ENCODE measurements around the gene AGTRAP. TPM values are rescaled to one million over a fixed set of nuclear protein-coding genes. Genes with fewer than 3 reads are reported as not detected.
A peak's percentile ranks its signal among the peaks of the same experiment; 100 is the strongest.

The AGTRAP gene
- total RNA-seq, 1 experiment from 2014 or later = 30.4 TPM

- Mint-ChIP-seq H3K27ac (ENCODE audit: unreplicated experiment) (no peak overlapping the region), H3K36me3 (ENCODE audit: insufficient read depth, unreplicated experiment) (peaks cover 11% of the 10 kb centered on the region), H3K4me3 (ENCODE audit: low read depth, unreplicated experiment) (no peak overlapping the region), H3K9me3 (ENCODE audit: low read depth, unreplicated experiment) (no peaks in the 10 kb centered on the region), H3K4me1 (ENCODE audit: low read depth, unreplicated experiment) (no peaks in the 10 kb centered on the region), H3K27me3 (ENCODE audit: unreplicated experiment) (peaks cover 3% of the 10 kb centered on the region)
- DNase-seq = no peak
- intact Hi-C loops (cut with micrococcal nuclease; ENCODE audit: unreplicated experiment) = no loop called here
- BruUV-seq (replicated peaks) = no TSS peak
- no peak for TF ChIP-seq CTCF (IDR thresholded peaks at IDR 0.05; ENCODE audit: unreplicated experiment)
- CTCF ChIA-PET = interaction anchor here (1.0 to 1.3 kb wide), 2 partner anchors 29 to 85 kb away, joined by 3 to 4 read pairs; partner anchors contain the start of gene FBXO6
These were observed 12.6 kb downstream of the AGTRAP start for GRCh38 chr1:11748294-11749202.

GRCh38 chr1:11749203-11749689, 13.3 kb downstream of the AGTRAP start:
- CTCF ChIA-PET = interaction anchor here (1.0 to 1.3 kb wide), 2 partner anchors 30 to 85 kb away, joined by 3 to 4 read pairs; partner anchors contain the start of gene FBXO6

GRCh38 chr1:11749996-11750395, 14.1 kb downstream of the AGTRAP start:
- no peak for DNase-seq
- Mint-ChIP-seq H3K27ac (ENCODE audit: unreplicated experiment) (no peak overlapping the region), H3K4me1 (ENCODE audit: low read depth, unreplicated experiment) (no peaks in the 10 kb centered on the region), H3K27me3 (ENCODE audit: unreplicated experiment) (peaks cover 17% of the 10 kb centered on the region), H3K9me3 (ENCODE audit: low read depth, unreplicated experiment) (no peaks in the 10 kb centered on the region), H3K36me3 (ENCODE audit: insufficient read depth, unreplicated experiment) (peaks cover 11% of the 10 kb centered on the region), H3K4me3 (ENCODE audit: low read depth, unreplicated experiment) (no peak overlapping the region)
- no TSS peak for BruUV-seq (replicated peaks)
- CTCF ChIA-PET = interaction anchor here (1.3 kb wide), 1 partner anchor 30 kb away, joined by 4 read pairs; no protein-coding TSS in a partner anchor
- TF ChIP-seq CTCF (IDR thresholded peaks at IDR 0.05; ENCODE audit: unreplicated experiment) = no peak
- intact Hi-C loops (cut with micrococcal nuclease; ENCODE audit: unreplicated experiment) = no loop called here

More at GRCh38 chr1:11749203-11749689, 13.3 kb downstream of the AGTRAP start:
- no TSS peak for BruUV-seq (replicated peaks)
- H3K27ac Mint-ChIP-seq (ENCODE audit: unreplicated experiment) = no peak overlapping the region
- intact Hi-C loops (cut with micrococcal nuclease; ENCODE audit: unreplicated experiment) = no loop called here
- peak; percentile 54 for DNase-seq
- peaks cover 11% of the 10 kb centered on the region for H3K36me3 Mint-ChIP-seq (ENCODE audit: insufficient read depth, unreplicated experiment)
- TF ChIP-seq CTCF (IDR thresholded peaks at IDR 0.05; ENCODE audit: unreplicated experiment) = peak; percentile 33
- no peak overlapping the region for H3K4me3 Mint-ChIP-seq (ENCODE audit: low read depth, unreplicated experiment)
- H3K4me1 Mint-ChIP-seq (ENCODE audit: low read depth, unreplicated experiment) = no peaks in the 10 kb centered on the region
- peaks cover 10% of the 10 kb centered on the region for H3K27me3 Mint-ChIP-seq (ENCODE audit: unreplicated experiment)
- no peaks in the 10 kb centered on the region for H3K9me3 Mint-ChIP-seq (ENCODE audit: low read depth, unreplicated experiment)

GRCh38 chr1:11751087-11751486, 15.2 kb downstream of the AGTRAP start:
- Mint-ChIP-seq H3K9me3 (ENCODE audit: low read depth, unreplicated experiment) (no peaks in the 10 kb centered on the region), H3K4me1 (ENCODE audit: low read depth, unreplicated experiment) (no peaks in the 10 kb centered on the region), H3K4me3 (ENCODE audit: low read depth, unreplicated experiment) (no peak overlapping the region), H3K27ac (ENCODE audit: unreplicated experiment) (no peak overlapping the region), H3K36me3 (ENCODE audit: insufficient read depth, unreplicated experiment) (peaks cover 11% of the 10 kb centered on the region), H3K27me3 (ENCODE audit: unreplicated experiment) (peaks cover 26% of the 10 kb centered on the region)
- no peak for DNase-seq
- intact Hi-C loops (cut with micrococcal nuclease; ENCODE audit: unreplicated experiment) = no loop called here
- BruUV-seq (replicated peaks) = no TSS peak
- CTCF ChIA-PET = no interaction called here
- TF ChIP-seq CTCF (IDR thresholded peaks at IDR 0.05; ENCODE audit: unreplicated experiment) = no peak
